Esophagus (tissue), 2 donors: ENCODE data around the gene DAB1. TPM values are rescaled to one million over a fixed set of nuclear protein-coding genes. Genes with fewer than 3 reads are reported as not detected.

Source experiments
- H3K27ac ChIP-seq, 2 donors: one replicate each; pipeline ENCODE4 v1.5.1; 2013; ENCODE audit warnings: low read depth in 2 of 2, mild to moderate bottlenecking in 2 of 2, inconsistent platforms in 1 of 2, low read length in 1 of 2, moderate library complexity in 1 of 2
- H3K27me3 ChIP-seq, 2 donors: one replicate each; pipeline ENCODE4 v1.6.1; 2013; ENCODE audit warnings: low read length in 2 of 2, control low read depth in 1 of 2, mild to moderate bottlenecking in 1 of 2; ENCODE audit not compliant: insufficient read depth in 2 of 2, control insufficient read depth in 1 of 2
- H3K36me3 ChIP-seq, 2 donors: one replicate each; pipeline ENCODE4 v1.6.1; 2013; ENCODE audit warnings: low read length in 1 of 2; ENCODE audit not compliant: control insufficient read depth in 2 of 2, insufficient read depth in 2 of 2
- H3K4me1 ChIP-seq, 2 donors: one replicate each; pipeline ENCODE4 v1.6.1; 2013; ENCODE audit warnings: low read length in 1 of 2; ENCODE audit not compliant: control insufficient read depth in 2 of 2, insufficient read depth in 2 of 2
- H3K4me3 ChIP-seq, 2 donors: one replicate each; pipeline ENCODE4 v1.5.1; 2013; ENCODE audit warnings: low read length in 2 of 2, mild to moderate bottlenecking in 2 of 2, low read depth in 1 of 2, moderate library complexity in 1 of 2
- H3K9me3 ChIP-seq, 2 donors: one replicate each; pipeline ENCODE4 v1.6.1; 2013; ENCODE audit warnings: mild to moderate bottlenecking in 2 of 2, low read depth in 1 of 2, low read length in 1 of 2, moderate library complexity in 1 of 2; ENCODE audit not compliant: control insufficient read depth in 2 of 2, insufficient read depth in 1 of 2
- WGBS, 2 donors: extraction: QIAGEN DNeasy Blood & Tissue Kit; methylation state at CpG; one replicate each; pipeline ENCODE4 v1.1.7; 2013; 5-methylcytosine and 5-hydroxymethylcytosine counted together
- polyA plus RNA-seq, 2 donors: library from polyadenylated mRNA; stranded (reverse); fragments of 200-250 nt; gene quantifications; one replicate each; pipeline ENCODE4 v1.2.3, GENCODE V29; 2013
- donor health status: healthy with polysubstance abuse.
- donor health status: Bipolar disorder and iron deficiency.

DAB1 gene
- polyA plus RNA-seq, 2 donors: 0.04 TPM; not detected in 1

- no peaks in the 10 kb centered on the region for H3K9me3 ChIP-seq
- no peak overlapping the region for H3K27ac ChIP-seq
- H3K4me3 ChIP-seq: no peak overlapping the region
- H3K27me3 ChIP-seq: no peaks in the 10 kb centered on the region
- no peaks in the 10 kb centered on the region for H3K36me3 ChIP-seq
- 70 to 73% methylated on average over 4 of the region's 4 CpGs for WGBS, 2 donors
- H3K4me1 ChIP-seq: no peaks in the 10 kb centered on the region
Observed at GRCh38 chr1:56977910-56978309, 445.9 kb downstream of the DAB1 start.

GRCh38 chr1:56975446-56975845 is 448.4 kb downstream of the DAB1 start:
- Histone ChIP-seq H3K9me3 (no peaks in the 10 kb centered on the region), H3K27me3 (no peaks in the 10 kb centered on the region), H3K4me1 (no peaks in the 10 kb centered on the region), H3K36me3 (no peaks in the 10 kb centered on the region), H3K27ac (no peak overlapping the region), H3K4me3 (no peak overlapping the region)
- 74 to 81% methylated on average over 4 of the region's 4 CpGs for WGBS, 2 donors

- WGBS, 2 donors: 75 to 84% methylated on average over 5 of the region's 5 CpGs
- no peaks in the 10 kb centered on the region for H3K4me1 ChIP-seq
- H3K36me3 ChIP-seq: no peaks in the 10 kb centered on the region
- H3K4me3 ChIP-seq: no peak overlapping the region
- H3K27me3 ChIP-seq: no peaks in the 10 kb centered on the region
- no peak overlapping the region for H3K27ac ChIP-seq
- H3K9me3 ChIP-seq: no peaks in the 10 kb centered on the region
Observed at GRCh38 chr1:56973923-56974742, 449.7 kb downstream of the DAB1 start.

- Histone ChIP-seq H3K27ac (no peak overlapping the region), H3K4me3 (no peak overlapping the region), H3K4me1 (no peaks in the 10 kb centered on the region), H3K9me3 (peaks cover 0 to 2% of the 10 kb centered on the region in 2 donors), H3K36me3 (no peaks in the 10 kb centered on the region), H3K27me3 (no peaks in the 10 kb centered on the region)
- WGBS, 2 donors: 57 to 68% methylated on average over 1 of the region's 1 CpG
Observed at GRCh38 chr1:56972976-56973375, 450.9 kb downstream of the DAB1 start.

GRCh38 chr1:56970280-56970679 is 453.6 kb downstream of the DAB1 start:
- no peaks in the 10 kb centered on the region for H3K4me1 ChIP-seq
- H3K36me3 ChIP-seq: no peaks in the 10 kb centered on the region
- peaks cover 0 to 2% of the 10 kb centered on the region in 2 donors for H3K9me3 ChIP-seq
- no peak overlapping the region for H3K4me3 ChIP-seq
- no peak overlapping the region for H3K27ac ChIP-seq
- WGBS, 2 donors: 82 to 93% methylated on average over 1 of the region's 1 CpG
- no peaks in the 10 kb centered on the region for H3K27me3 ChIP-seq

GRCh38 chr1:56968878-56969495 is 454.9 kb downstream of the DAB1 start:
- H3K4me3 ChIP-seq: no peak overlapping the region
- H3K27ac ChIP-seq: no peak overlapping the region
- no peaks in the 10 kb centered on the region for H3K4me1 ChIP-seq
- H3K36me3 ChIP-seq: no peaks in the 10 kb centered on the region
- H3K27me3 ChIP-seq: peaks cover 0 to 5% of the 10 kb centered on the region in 2 donors
- peaks cover 0 to 2% of the 10 kb centered on the region in 2 donors for H3K9me3 ChIP-seq
- 83 to 88% methylated on average over 2 of the region's 2 CpGs for WGBS, 2 donors

- Histone ChIP-seq H3K27me3 (peaks cover 0 to 5% of the 10 kb centered on the region in 2 donors), H3K4me1 (no peaks in the 10 kb centered on the region), H3K27ac (no peak overlapping the region), H3K9me3 (peaks cover 0 to 2% of the 10 kb centered on the region in 2 donors), H3K4me3 (no peak overlapping the region), H3K36me3 (no peaks in the 10 kb centered on the region)
- 28 to 41% methylated on average over 15 of the region's 15 CpGs for WGBS, 2 donors
Observed at GRCh38 chr1:56967900-56968832, 455.7 kb downstream of the DAB1 start.

- WGBS, 2 donors: 54 to 78% methylated on average over 3 of the region's 3 CpGs
- Histone ChIP-seq H3K4me3 (no peak overlapping the region), H3K4me1 (no peaks in the 10 kb centered on the region), H3K9me3 (peaks cover 0 to 2% of the 10 kb centered on the region in 2 donors), H3K27me3 (peaks cover 0 to 5% of the 10 kb centered on the region in 2 donors), H3K36me3 (no peaks in the 10 kb centered on the region), H3K27ac (no peak overlapping the region)
Observed at GRCh38 chr1:56967355-56967754, 456.5 kb downstream of the DAB1 start.

- H3K27me3 ChIP-seq: peaks cover 0 to 5% of the 10 kb centered on the region in 2 donors
- WGBS, 2 donors: 93 to 98% methylated on average over 1 of the region's 1 CpG
- no peak overlapping the region for H3K4me3 ChIP-seq
Observed at GRCh38 chr1:56966698-56966999, 457.2 kb downstream of the DAB1 start.

More at GRCh38 chr1:56966698-56966999, 457.2 kb downstream of the DAB1 start:
- Histone ChIP-seq H3K4me1 (no peaks in the 10 kb centered on the region), H3K27ac (no peak overlapping the region), H3K9me3 (peaks cover 0 to 2% of the 10 kb centered on the region in 2 donors), H3K36me3 (no peaks in the 10 kb centered on the region)
